Aorta (tissue), 5 donors: ENCODE results near the gene MRPL44. TPM values are rescaled to one million over a fixed set of nuclear protein-coding genes. Genes with fewer than 3 reads are reported as not detected.

Source experiments
- ATAC-seq: fragments of 200-7000 bp; cut with Tn5 transposase; one replicate; pipeline ENCODE4 v1.9.1; 2022; ENCODE audit warnings: moderate library complexity; ENCODE audit not compliant: low FRiP score
- DNase-seq, 2 donors: peaks; one replicate each; pipeline ENCODE4 v3.0.0-alpha.2; 2020
- H3K27ac ChIP-seq, 2 donors: one replicate each; pipeline ENCODE4 v1.5.1; 2013; ENCODE audit warnings: low read length in 2 of 2, mild to moderate bottlenecking in 2 of 2, moderate library complexity in 2 of 2, control low read depth in 1 of 2, inconsistent platforms in 1 of 2, low read depth in 1 of 2
- H3K27me3 ChIP-seq, 2 donors: one replicate each; pipeline ENCODE4 v1.6.1; 2013; ENCODE audit warnings: control low read depth in 1 of 2, low read length in 1 of 2, mild to moderate bottlenecking in 1 of 2, moderate library complexity in 1 of 2; ENCODE audit not compliant: insufficient read depth in 2 of 2, control insufficient read depth in 1 of 2
- H3K36me3 ChIP-seq, 2 donors: one replicate each; pipeline ENCODE4 v1.6.1; 2013; ENCODE audit warnings: control low read depth in 1 of 2, low read length in 1 of 2, mild to moderate bottlenecking in 1 of 2; ENCODE audit not compliant: insufficient read depth in 2 of 2, control insufficient read depth in 1 of 2
- H3K4me1 ChIP-seq, 2 donors: one replicate each; pipeline ENCODE4 v1.6.1; 2013; ENCODE audit warnings: low read length in 2 of 2, control low read depth in 1 of 2, mild to moderate bottlenecking in 1 of 2, moderate library complexity in 1 of 2; ENCODE audit not compliant: insufficient read depth in 2 of 2, control insufficient read depth in 1 of 2
- H3K4me3 ChIP-seq, 2 donors: one replicate each; pipeline ENCODE4 v1.5.1; 2013; ENCODE audit warnings: low read length in 2 of 2, control low read depth in 1 of 2, mild to moderate bottlenecking in 1 of 2
- H3K9me3 ChIP-seq: one replicate; pipeline ENCODE4 v1.6.1; 2013; ENCODE audit warnings: mild to moderate bottlenecking, low read length; ENCODE audit not compliant: control insufficient read depth
- WGBS, 2 donors: extraction: QIAGEN DNeasy Blood & Tissue Kit; methylation state at CpG; one replicate each; pipeline ENCODE4 v1.1.7; 2013; 5-methylcytosine and 5-hydroxymethylcytosine counted together
- intact Hi-C, 2 donors: fragments of 100-400 bp; cut with DNase I; formaldehyde crosslinking; loops; one replicate each; pipeline versions ENCODE4 v1.14.2 to v1.15.0; 2022
- polyA plus RNA-seq, 2 donors: library from polyadenylated mRNA; stranded (reverse); fragments of 200-250 nt; gene quantifications; one replicate each; pipeline ENCODE4 v1.2.3, GENCODE V29; 2013
- total RNA-seq, 2 donors: library from RNA; stranded (reverse); fragmentation: NEBNext Ultra II Directional; extraction: Animal tissue kit (Norgen Biotek cat#: 25700); gene quantifications; one replicate each; pipeline ENCODE4 v1.2.1, GENCODE V29; 2021
- donor health status: healthy with polysubstance abuse.
- donor health status: Bipolar disorder and iron deficiency.
- donor health status: DM: no; HTN: no; CAD: no.
- donor health status: DM: no; HTN: no; CAD: no.
- donor health status: DM: yes; HTN: yes; CAD: no.

MRPL44 gene
- total and polyA plus RNA-seq, 4 donors: 11.6 to 14.4 (median 13.6) TPM

- ATAC-seq (no peak), DNase-seq (no peak)
- Histone ChIP-seq H3K4me1 (no peaks in the 10 kb centered on the region), H3K27me3 (no peaks in the 10 kb centered on the region), H3K27ac (no peak overlapping the region), H3K9me3 (no peaks in the 10 kb centered on the region), H3K4me3 (no peak overlapping the region), H3K36me3 (peaks cover 0 to 2% of the 10 kb centered on the region in 2 donors)
- intact Hi-C loops: loop anchor here (2.0 to 5.0 kb wide), 2 partner anchors 311 to 313 kb away; no protein-coding TSS in a partner anchor
- WGBS, 2 donors: 89 to 90% methylated on average over 5 of the region's 5 CpGs
Measured at GRCh38 chr2:223971731-223972130, 14.5 kb downstream of the MRPL44 start.

- WGBS, 2 donors: 81 to 84% methylated on average over 7 of the region's 7 CpGs
- H3K27ac ChIP-seq: no peak overlapping the region
- H3K4me1 ChIP-seq: no peaks in the 10 kb centered on the region
- H3K36me3 ChIP-seq: no peaks in the 10 kb centered on the region
- H3K27me3 ChIP-seq: peaks cover 0 to 1% of the 10 kb centered on the region in 2 donors
- no peak for ATAC-seq
- H3K9me3 ChIP-seq: no peaks in the 10 kb centered on the region
- no peak overlapping the region for H3K4me3 ChIP-seq
- no peak for DNase-seq
- intact Hi-C loops: loop anchor here in 1 of 2 donors (5.0 kb wide), 1 partner anchor 310 kb away; no protein-coding TSS in a partner anchor
Measured at GRCh38 chr2:223972656-223973102, 15.4 kb downstream of the MRPL44 start.

GRCh38 chr2:223973606-223974005 is 16.3 kb downstream of the MRPL44 start:
- H3K36me3 ChIP-seq: no peaks in the 10 kb centered on the region
- ATAC-seq (no peak), DNase-seq (no peak)
- intact Hi-C loops: loop anchor here in 1 of 2 donors (5.0 kb wide), 1 partner anchor 309 kb away; no protein-coding TSS in a partner anchor
- 96 to 97% methylated on average over 3 of the region's 3 CpGs for WGBS, 2 donors
- H3K27me3 ChIP-seq: peaks cover 0 to 1% of the 10 kb centered on the region in 2 donors
- no peaks in the 10 kb centered on the region for H3K9me3 ChIP-seq
- H3K27ac ChIP-seq: no peak overlapping the region
- H3K4me1 ChIP-seq: no peaks in the 10 kb centered on the region
- no peak overlapping the region for H3K4me3 ChIP-seq

- ATAC-seq (no peak), DNase-seq (no peak)
- intact Hi-C loops: no loop called here
- Histone ChIP-seq H3K9me3 (no peaks in the 10 kb centered on the region), H3K27me3 (peaks cover 0 to 1% of the 10 kb centered on the region in 2 donors), H3K27ac (no peak overlapping the region), H3K4me3 (no peak overlapping the region), H3K36me3 (no peaks in the 10 kb centered on the region), H3K4me1 (no peaks in the 10 kb centered on the region)
- WGBS, 2 donors: 61 to 66% methylated on average over 3 of the region's 3 CpGs
Measured at GRCh38 chr2:223976635-223977226, 19.5 kb downstream of the MRPL44 start.

- ATAC-seq (no peak), DNase-seq (no peak)
- no peaks in the 10 kb centered on the region for H3K36me3 ChIP-seq
- intact Hi-C loops: no loop called here
- H3K27ac ChIP-seq: no peak overlapping the region
- H3K4me1 ChIP-seq: no peaks in the 10 kb centered on the region
- H3K9me3 ChIP-seq: no peaks in the 10 kb centered on the region
- WGBS, 2 donors: 89 to 91% methylated on average over 4 of the region's 4 CpGs
- no peak overlapping the region for H3K4me3 ChIP-seq
- peaks cover 0 to 1% of the 10 kb centered on the region in 2 donors for H3K27me3 ChIP-seq
Measured at GRCh38 chr2:223978451-223978850, 21.2 kb downstream of the MRPL44 start.

- no peaks in the 10 kb centered on the region for H3K4me1 ChIP-seq
- no peak overlapping the region for H3K4me3 ChIP-seq
- no peaks in the 10 kb centered on the region for H3K36me3 ChIP-seq
- ATAC-seq: no peak
- DNase-seq: no peak
- WGBS, 2 donors: 90% methylated on average over 2 of the region's 2 CpGs
- intact Hi-C loops: no loop called here
- no peaks in the 10 kb centered on the region for H3K9me3 ChIP-seq
- no peak overlapping the region for H3K27ac ChIP-seq
- peaks cover 0 to 3% of the 10 kb centered on the region in 2 donors for H3K27me3 ChIP-seq
Measured at GRCh38 chr2:223979730-223980396, 22.6 kb downstream of the MRPL44 start.

GRCh38 chr2:223980397-223980735 is 23.1 kb downstream of the MRPL44 start:
- intact Hi-C loops: no loop called here

GRCh38 chr2:223980803-223981202 is 23.5 kb downstream of the MRPL44 start:
- DNase-seq (no peak), ATAC-seq (no peak)
- Histone ChIP-seq H3K27me3 (peaks cover 0 to 3% of the 10 kb centered on the region in 2 donors), H3K4me3 (no peak overlapping the region), H3K9me3 (no peaks in the 10 kb centered on the region), H3K4me1 (no peaks in the 10 kb centered on the region), H3K27ac (no peak overlapping the region), H3K36me3 (no peaks in the 10 kb centered on the region)
- whole genome bisulfite sequencing, 2 donors: 92% methylated on average over 4 of the region's 4 CpGs
- intact Hi-C loops: no loop called here

More at GRCh38 chr2:223980397-223980735, 23.1 kb downstream of the MRPL44 start:
- Histone ChIP-seq H3K27me3 (peaks cover 0 to 3% of the 10 kb centered on the region in 2 donors), H3K4me1 (no peaks in the 10 kb centered on the region), H3K36me3 (no peaks in the 10 kb centered on the region), H3K27ac (no peak overlapping the region), H3K9me3 (no peaks in the 10 kb centered on the region), H3K4me3 (no peak overlapping the region)
- DNase-seq (no peak), ATAC-seq (no peak)
- 88 to 90% methylated on average over 1 of the region's 1 CpG for WGBS, 2 donors

GRCh38 chr2:223981241-223981640 is 24.0 kb downstream of the MRPL44 start:
- ATAC-seq (no peak), DNase-seq (no peak)
- H3K27ac ChIP-seq: no peak overlapping the region
- H3K27me3 ChIP-seq: peaks cover 0 to 3% of the 10 kb centered on the region in 2 donors
- no peak overlapping the region for H3K4me3 ChIP-seq
- no peaks in the 10 kb centered on the region for H3K4me1 ChIP-seq
- intact Hi-C loops: no loop called here
- WGBS, 2 donors: 93% methylated on average over 1 of the region's 1 CpG
- H3K9me3 ChIP-seq: no peaks in the 10 kb centered on the region
- no peaks in the 10 kb centered on the region for H3K36me3 ChIP-seq
